CD4-positive, alpha-beta T cell treated with Interferon alpha-2 for 1 hour (primary cell): Measurements from ENCODE around the gene TUBGCP6.
A peak's percentile ranks its signal among the peaks of the same experiment; 100 is the strongest.

ENCODE experiments used
- DNase-seq, 2 donors: peaks; one replicate each; pipeline ENCODE4 v3.0.0-alpha.2; 2020 to 2022

TUBGCP6 gene

GRCh38 chr22:50194037-50194805, 50.6 kb downstream of the TUBGCP6 start:
- no peak for DNase-seq

- DNase-seq: no peak
Observed at GRCh38 chr22:50193621-50194020, 51.2 kb downstream of the TUBGCP6 start.

GRCh38 chr22:50192436-50193204, 52.2 kb downstream of the TUBGCP6 start:
- DNase-seq: peak; percentile 61

- DNase-seq: peak; percentile 81 to 93
Observed at GRCh38 chr22:50190941-50191741, 53.7 kb downstream of the TUBGCP6 start.

- peak; percentile 88 to 89 for DNase-seq
Observed at GRCh38 chr22:50190182-50190940, 54.5 kb downstream of the TUBGCP6 start.

GRCh38 chr22:50189849-50190181, 55.0 kb downstream of the TUBGCP6 start:
- DNase-seq: no peak

- no peak for DNase-seq
Observed at GRCh38 chr22:50189184-50189848, 55.5 kb downstream of the TUBGCP6 start.

- DNase-seq: no peak
Observed at GRCh38 chr22:50188356-50188755, 56.5 kb downstream of the TUBGCP6 start.

- no peak for DNase-seq
Observed at GRCh38 chr22:50186761-50187523, 57.9 kb downstream of the TUBGCP6 start.

GRCh38 chr22:50186181-50186714, 58.6 kb downstream of the TUBGCP6 start:
- DNase-seq: no peak

- peak; percentile 90 to 93 for DNase-seq
Observed at GRCh38 chr22:50185375-50186087, 59.3 kb downstream of the TUBGCP6 start, which contains the start of gene TRABD. TSS of gene TRABD (plus strand) at chr22:50185913. CDS start at chr22:50193061, 7,148 bp downstream.

GRCh38 chr22:50184902-50185374, 59.9 kb downstream of the TUBGCP6 start:
- DNase-seq: no peak

GRCh38 chr22:50184004-50184901, 60.6 kb downstream of the TUBGCP6 start:
- no peak for DNase-seq

DNA sequence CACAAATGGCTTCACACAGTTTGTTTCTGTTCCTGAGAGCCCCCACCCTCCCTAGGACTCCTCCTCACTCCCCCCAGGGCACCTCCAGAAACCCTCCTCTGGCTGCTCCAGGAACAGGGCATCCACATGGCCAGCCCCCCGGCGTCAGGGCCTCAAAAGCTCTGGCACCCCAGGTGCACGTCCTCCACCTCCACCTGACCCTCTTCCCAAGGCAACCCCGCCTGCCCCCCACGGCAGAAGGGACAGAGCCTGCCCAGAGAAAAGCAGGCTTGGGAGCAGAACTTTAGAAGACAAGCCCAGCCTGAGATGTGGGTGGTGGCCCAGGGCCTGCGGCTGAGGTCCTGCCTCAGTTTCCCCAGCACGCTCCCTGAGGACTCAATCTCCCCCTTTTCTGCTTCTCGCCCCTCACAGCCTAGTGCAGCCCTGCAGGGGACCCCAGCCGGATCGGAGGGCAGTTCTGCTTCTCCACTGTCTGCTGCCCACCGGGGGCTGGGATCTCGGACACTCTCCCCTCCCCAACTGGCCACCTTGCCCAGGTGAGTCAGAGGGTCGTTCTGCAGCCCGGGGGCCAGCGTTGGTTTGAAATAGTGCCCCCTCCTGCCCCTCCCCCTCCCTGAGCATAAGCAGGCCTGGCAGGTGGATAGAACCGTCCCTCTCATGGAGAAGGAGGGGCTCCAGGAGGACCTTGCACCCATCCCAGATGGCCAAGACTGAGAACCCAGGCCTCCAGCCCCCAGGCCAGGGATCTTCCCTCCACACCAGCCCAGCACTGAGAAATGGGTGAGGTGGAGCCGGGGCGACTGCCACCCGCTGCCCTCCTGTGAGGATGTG, 61.5 kb downstream of the TUBGCP6 start:
- DNase-seq: no peak

DNA sequence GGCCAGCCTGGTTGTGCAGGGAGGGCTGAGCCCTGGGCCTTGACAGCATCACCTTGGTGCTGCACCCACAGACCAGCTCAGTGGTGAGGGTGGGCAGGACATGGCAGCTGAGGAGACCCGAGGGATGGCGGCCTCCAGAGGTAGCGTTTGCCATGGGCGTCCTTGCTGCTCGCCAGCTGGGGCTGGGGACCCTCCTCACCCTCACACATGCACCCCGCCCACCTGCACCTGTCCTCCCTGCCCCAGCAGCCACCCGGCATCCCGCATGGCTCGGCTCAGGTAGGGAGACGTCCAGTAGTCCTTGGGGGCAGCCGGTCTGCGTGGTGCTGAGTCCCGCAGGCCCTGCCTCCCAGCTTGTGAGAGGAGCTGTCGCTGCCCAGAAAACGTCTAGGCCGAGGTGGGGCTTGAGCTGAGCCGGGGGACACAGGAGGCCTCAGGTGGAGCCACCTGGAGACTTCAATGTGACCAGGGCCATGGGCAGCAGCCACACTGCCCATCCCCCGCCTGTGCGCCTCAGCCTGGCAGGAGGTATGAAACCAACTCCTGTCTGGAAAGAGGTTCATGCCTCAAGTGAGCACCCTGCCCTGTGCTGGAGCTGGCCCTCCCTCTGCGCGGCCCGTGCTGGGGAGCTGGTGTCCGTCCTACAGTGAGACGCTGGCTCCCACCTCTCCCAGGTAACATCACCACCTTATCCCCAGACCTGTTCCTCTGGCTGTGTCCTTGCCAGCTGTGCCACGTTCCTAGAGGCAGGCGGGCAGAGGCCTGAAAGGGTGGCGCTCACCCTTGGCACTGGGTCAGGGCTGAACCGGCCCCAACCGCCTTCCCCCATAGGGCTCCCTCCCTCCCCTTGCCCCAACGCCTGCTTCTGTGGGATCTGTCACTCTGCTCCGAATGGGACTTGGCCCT, 62.4 kb downstream of the TUBGCP6 start:
- no peak for DNase-seq

DNA sequence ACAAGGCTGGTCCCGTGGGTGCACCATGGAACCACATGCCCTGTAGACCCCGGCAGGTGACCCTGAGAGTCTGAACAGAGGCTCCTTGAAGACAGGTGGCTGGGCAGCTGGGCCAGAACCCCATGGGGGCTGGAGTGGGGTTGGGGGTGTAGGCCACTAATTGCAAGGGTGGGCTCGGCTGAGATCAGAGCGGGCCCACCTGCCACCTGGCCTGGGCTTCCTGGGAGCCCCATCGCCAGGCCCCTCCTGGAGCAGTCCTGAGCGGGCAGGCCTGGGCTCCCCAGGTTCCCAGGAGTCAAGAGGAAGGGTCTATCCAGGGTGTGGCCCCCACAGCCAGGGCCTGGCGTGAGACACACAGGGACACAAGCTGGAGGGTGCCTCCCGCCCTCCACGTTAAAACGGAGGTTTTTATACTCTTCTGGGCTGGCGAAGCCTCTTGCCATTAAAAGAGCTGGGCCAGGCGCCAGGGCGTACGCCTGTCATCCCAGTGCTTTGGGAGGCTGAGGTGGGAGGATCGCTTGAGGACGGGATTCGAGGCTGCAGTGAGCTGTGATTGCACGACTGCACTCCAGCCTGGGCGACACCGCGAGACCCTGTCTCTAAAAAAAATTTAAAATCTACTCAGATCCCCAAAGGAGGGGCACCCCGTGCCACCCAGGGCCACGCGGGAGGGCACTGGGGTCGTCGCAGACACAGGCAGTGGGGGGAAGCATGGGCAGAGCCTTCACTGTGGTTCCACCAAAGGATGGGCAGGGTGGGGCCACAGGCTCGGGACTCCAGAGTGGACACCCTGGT, 63.9 kb downstream of the TUBGCP6 start:
- DNase-seq: no peak
